H1 (cell line): ENCODE results near the gene ZNF521. TPM values are rescaled to one million over a fixed set of nuclear protein-coding genes. Genes with fewer than 3 reads are reported as not detected.

Source experiments
- CHD7 ChIP-seq: fragments of 300-600 bp; sonication (generic); IDR thresholded peaks from 2 replicates; pipeline ENCODE4 v1.7.1; 2012; ENCODE audit warnings: low read length, moderate library complexity, mild to moderate bottlenecking, inconsistent platforms; ENCODE audit not compliant: insufficient replicate concordance
- RNF2 ChIP-seq: fragments of 200-900, 300-1000 bp; sonication (generic); IDR thresholded peaks from 2 replicates; pipeline ENCODE4 v1.7.1; 2016; ENCODE audit warnings: borderline replicate concordance, low read depth, mild to moderate bottlenecking, antibody characterized with exemption, low read length; ENCODE audit not compliant: poor library complexity, severe bottlenecking; ENCODE audit errors: missing control alignments
- polyA plus RNA-seq, 7 experiments: library from polyadenylated mRNA; depleted of rRNA in 3 of 7; stranded (reverse) in 5 of 7; unstranded in 2 of 7; fragments of >200 nt in 5 of 7; fragments of 200-250 nt in 2 of 7; gene quantifications; 1 replicate in 5 of 7; 2 replicates in 1 of 7; 4 replicates in 1 of 7; pipeline versions ENCODE4 v1.2.1 to v1.2.3, GENCODE V29; 2011 to 2013; ENCODE audit warnings: missing spikeins in 2 of 7, mixed read lengths in 2 of 7
- total RNA-seq: library from RNA; stranded (reverse); fragmentation: NEBNext Ultra II Directional; extraction: Animal tissue kit (Norgen Biotek cat#: 25700); gene quantifications from 2 replicates; pipeline ENCODE4 v1.2.1, GENCODE V29; 2021

ZNF521 gene
- total and polyA plus RNA-seq, 2 of the 8 experiments (the other 6 are each of a cell fraction or from before 2014, with no cell fraction given): 9.5 to 15.8 TPM

GRCh38 chr18:25093141-25093540 lies 258.8 kb downstream of the ZNF521 start (continued):
- TF ChIP-seq CHD7 (no peak), RNF2 (no peak)
- TF ChIP-seq, all 59 proteins: peak for 0
